H9 (cell line): ENCODE results near the gene ARFGAP2. TPM values are rescaled to one million over a fixed set of nuclear protein-coding genes. Genes with fewer than 3 reads are reported as not detected.

Experiments used
- DNase-seq: peaks from one replicate; pipeline ENCODE4 v3.0.0-alpha.2; 2017
- H2AFZ ChIP-seq: one replicate; pipeline ENCODE4 v1.6.1; 2013; ENCODE audit warnings: mild to moderate bottlenecking, low read length, control low read depth, moderate library complexity
- H2AK5ac ChIP-seq: 2 replicates; pipeline ENCODE4 v1.6.1; 2013; ENCODE audit warnings: low read length, control low read depth, mixed read lengths; ENCODE audit not compliant: insufficient read length
- H2BK120ac ChIP-seq: one replicate; pipeline ENCODE4 v1.6.1; 2013; ENCODE audit warnings: low read depth, mild to moderate bottlenecking, low read length, control low read depth, inconsistent platforms; ENCODE audit not compliant: poor library complexity, severe bottlenecking
- H2BK12ac ChIP-seq: 2 replicates; pipeline ENCODE4 v1.6.1; 2013; ENCODE audit warnings: low read length, control low read depth, mixed read lengths, low read depth; ENCODE audit not compliant: insufficient read length
- H2BK15ac ChIP-seq: 2 replicates; pipeline ENCODE4 v1.6.1; 2013; ENCODE audit warnings: low read depth, low read length, control low read depth
- H2BK20ac ChIP-seq: one replicate; pipeline ENCODE4 v1.6.1; 2013; ENCODE audit warnings: low read depth, mild to moderate bottlenecking, low read length, control low read depth, inconsistent platforms; ENCODE audit not compliant: poor library complexity, severe bottlenecking
- H2BK5ac ChIP-seq: 2 replicates; pipeline ENCODE4 v1.6.1; 2013; ENCODE audit warnings: low read length, control low read depth, mixed read lengths; ENCODE audit not compliant: insufficient read length
- H3K14ac ChIP-seq: 2 replicates; pipeline ENCODE4 v1.6.1; 2013; ENCODE audit warnings: low read length, control low read depth; ENCODE audit not compliant: insufficient read depth
- H3K18ac ChIP-seq: 2 replicates; pipeline ENCODE4 v1.6.1; 2013; ENCODE audit warnings: low read depth, mild to moderate bottlenecking, mixed read lengths, low read length, control low read depth; ENCODE audit not compliant: insufficient read length
- H3K23ac ChIP-seq: 2 replicates; pipeline ENCODE4 v1.6.1; 2013; ENCODE audit warnings: low read length, control low read depth, mixed read lengths, low read depth; ENCODE audit not compliant: insufficient read length
- H3K23me2 ChIP-seq: 2 replicates; pipeline ENCODE4 v1.6.1; 2013; ENCODE audit warnings: low read depth, mild to moderate bottlenecking, mixed read lengths, low read length, control low read depth; ENCODE audit not compliant: insufficient read length, poor library complexity, severe bottlenecking
- H3K27ac ChIP-seq: 2 replicates; pipeline ENCODE4 v1.5.1; 2013; ENCODE audit warnings: low read length, control low read depth, mixed read lengths, low read depth; ENCODE audit not compliant: insufficient read length
- H3K27me3 ChIP-seq: 2 replicates; pipeline ENCODE4 v1.6.1; 2013; ENCODE audit warnings: low read length, control low read depth, inconsistent platforms; ENCODE audit not compliant: insufficient read depth
- H3K4ac ChIP-seq: 2 replicates; pipeline ENCODE4 v1.6.1; 2013; ENCODE audit warnings: low read depth, mild to moderate bottlenecking, control low read depth, inconsistent platforms, low read length, moderate library complexity
- H3K4me1 ChIP-seq: 2 replicates; pipeline ENCODE4 v1.6.1; 2013; ENCODE audit warnings: low read length, control low read depth, inconsistent platforms; ENCODE audit not compliant: insufficient read depth
- H3K4me2 ChIP-seq: 2 replicates; pipeline ENCODE4 v1.6.1; 2013; ENCODE audit warnings: low read length, control low read depth, mixed read lengths; ENCODE audit not compliant: insufficient read length, insufficient read depth
- H3K56ac ChIP-seq: 2 replicates; pipeline ENCODE4 v1.6.1; 2013; ENCODE audit warnings: low read depth, mild to moderate bottlenecking, mixed read lengths, low read length, control low read depth; ENCODE audit not compliant: insufficient read length
- H3K79me1 ChIP-seq: 2 replicates; pipeline ENCODE4 v1.6.1; 2013; ENCODE audit warnings: low read depth, mild to moderate bottlenecking, moderate library complexity, low read length, control low read depth, inconsistent platforms; ENCODE audit not compliant: insufficient read depth, poor library complexity, severe bottlenecking
- H3K79me2 ChIP-seq: 2 replicates; pipeline ENCODE4 v1.6.1; 2013; ENCODE audit warnings: low read length, control low read depth, inconsistent platforms; ENCODE audit not compliant: insufficient read depth
- H3K9ac ChIP-seq: 2 replicates; pipeline ENCODE4 v1.6.1; 2013; ENCODE audit warnings: low read length, control low read depth, mixed read lengths; ENCODE audit not compliant: insufficient read length; ENCODE audit errors: extremely low read depth
- H3K9me3 ChIP-seq: one replicate; pipeline ENCODE4 v1.6.1; 2013; ENCODE audit warnings: low read depth, low read length, inconsistent platforms; ENCODE audit not compliant: control insufficient read depth
- H3T11ph ChIP-seq: one replicate; pipeline ENCODE4 v1.6.1; 2013; ENCODE audit warnings: mild to moderate bottlenecking, low read length, control low read depth, inconsistent platforms
- H4K20me1 ChIP-seq: one replicate; pipeline ENCODE4 v1.6.1; 2013; ENCODE audit not compliant: control insufficient read depth, insufficient read length, insufficient read depth
- H4K5ac ChIP-seq: 2 replicates; pipeline ENCODE4 v1.6.1; 2013; ENCODE audit warnings: low read depth, mild to moderate bottlenecking, mixed read lengths, low read length, control low read depth; ENCODE audit not compliant: insufficient read length
- H4K8ac ChIP-seq: replicated peaks from 2 replicates; pipeline ENCODE4 v1.6.1; 2013; ENCODE audit warnings: low read length, control low read depth, mixed read lengths, low read depth; ENCODE audit not compliant: insufficient read length
- H4K91ac ChIP-seq: 2 replicates; pipeline ENCODE4 v1.6.1; 2013; ENCODE audit warnings: low read depth, mild to moderate bottlenecking, moderate library complexity, mixed read lengths, low read length, control low read depth; ENCODE audit not compliant: insufficient read length
- H3K27ac Mint-ChIP-seq, 3 experiments: 2 replicates in 2 of 3; 3 replicates in 1 of 3; pipeline ENCODE4 v1.8.0; 2020 to 2021; ENCODE audit warnings: mixed read lengths in 3 of 3, mild to moderate bottlenecking in 1 of 3, moderate library complexity in 1 of 3
- H3K27me3 Mint-ChIP-seq: 2 replicates; pipeline ENCODE4 v1.8.0; 2021; ENCODE audit warnings: low read depth, mild to moderate bottlenecking, moderate library complexity, mixed read lengths
- H3K36me3 Mint-ChIP-seq, 3 experiments: 2 replicates in 2 of 3; 3 replicates in 1 of 3; pipeline ENCODE4 v1.8.0; 2020 to 2021; ENCODE audit warnings: low read depth in 3 of 3, mixed read lengths in 3 of 3; ENCODE audit not compliant: insufficient read depth in 1 of 3
- H3K4me1 Mint-ChIP-seq, 2 experiments: 2 replicates each; pipeline ENCODE4 v1.8.0; 2020; ENCODE audit warnings: mixed read lengths in 2 of 2
- H3K4me3 Mint-ChIP-seq, 2 experiments: 2 replicates in 1 of 2; 3 replicates in 1 of 2; pipeline ENCODE4 v1.8.0; 2020 to 2021; ENCODE audit warnings: mild to moderate bottlenecking in 2 of 2, mixed read lengths in 2 of 2, moderate library complexity in 1 of 2
- H3K9me3 Mint-ChIP-seq, 2 experiments: 2 replicates in 1 of 2; 3 replicates in 1 of 2; pipeline ENCODE4 v1.8.0; 2020; ENCODE audit warnings: mild to moderate bottlenecking in 2 of 2, mixed read lengths in 2 of 2, moderate library complexity in 1 of 2
- CTCF ChIP-seq: fragments of 200-600 bp; sonication (generic); conservative IDR thresholded peaks from 3 replicates; pipeline ENCODE4 v1.8.0; 2021; ENCODE audit warnings: antibody characterized with exemption, mild to moderate bottlenecking
- WGBS: extraction: QIAGEN DNeasy Blood & Tissue Kit; methylation state at CpG from one replicate; pipeline ENCODE4 v1.1.7; 2013; ENCODE audit warnings: missing lambda C conversion rate, low lambda C conversion rate, mixed read lengths; ENCODE audit not compliant: insufficient read length; ENCODE audit errors: extremely low coverage; 5-methylcytosine and 5-hydroxymethylcytosine counted together
- total RNA-seq: library from RNA; stranded (reverse); gene quantifications from 2 replicates; pipeline ENCODE4 v1.2.1, GENCODE V29; 2021

ARFGAP2 gene
- total RNA-seq, 1 experiment from 2014 or later: 72.3 TPM

- H3K56ac ChIP-seq: no peak overlapping the region
- H2AK5ac ChIP-seq: no peak overlapping the region
- H2BK120ac ChIP-seq: no peak overlapping the region
- no peak overlapping the region for H2BK15ac ChIP-seq
- H3K4me3 Mint-ChIP-seq: no peak overlapping the region
- no peak overlapping the region for H2BK12ac ChIP-seq
- H3K4ac ChIP-seq: no peak overlapping the region
- peaks cover 0 to 3% (median 0%) of the 10 kb centered on the region in 3 experiments; a peak in 1 of 7 replicates for H3K36me3 Mint-ChIP-seq
- H3K9ac ChIP-seq: no peak overlapping the region
- no peaks in the 10 kb centered on the region for H3K9me3 ChIP-seq
- H3K4me2 ChIP-seq: no peak overlapping the region
- H3K27me3 ChIP-seq: no peaks in the 10 kb centered on the region
- no CpG with 5 or more reads among the region's 3 CpGs for WGBS
- H3T11ph ChIP-seq: no peak overlapping the region
- H2BK20ac ChIP-seq: no peak overlapping the region
- no peak overlapping the region for H3K23ac ChIP-seq
- H3K27ac Mint-ChIP-seq: no peak overlapping the region
- no peak overlapping the region for H4K5ac ChIP-seq
- no peak overlapping the region for H2AFZ ChIP-seq
- no peaks in the 10 kb centered on the region for H3K79me2 ChIP-seq
- no peak overlapping the region for H3K18ac ChIP-seq
- no peak overlapping the region for H4K91ac ChIP-seq
- H3K79me1 ChIP-seq: no peaks in the 10 kb centered on the region
- no peak overlapping the region for H4K8ac ChIP-seq
- H3K14ac ChIP-seq: no peak overlapping the region
- H3K27ac ChIP-seq: no peak overlapping the region
- no peak for DNase-seq
- TF ChIP-seq CTCF: no peak
- no peaks in the 10 kb centered on the region for H3K27me3 Mint-ChIP-seq
- H2BK5ac ChIP-seq: no peak overlapping the region
- no peaks in the 10 kb centered on the region for H3K9me3 Mint-ChIP-seq
- H3K4me1 Mint-ChIP-seq: peaks cover 10 to 14% of the 10 kb centered on the region in 2 experiments
- H3K4me1 ChIP-seq: no peaks in the 10 kb centered on the region
- H3K23me2 ChIP-seq: no peaks in the 10 kb centered on the region
- H4K20me1 ChIP-seq: no peaks in the 10 kb centered on the region
These were observed 32.1 kb downstream of the ARFGAP2 start for GRCh38 chr11:47144541-47144940.
